A549 treated with GW870086 at 1 μM for 4 hours (cell line): ENCODE data around the gene LRRC47. TPM values are rescaled to one million over a fixed set of nuclear protein-coding genes. Genes with fewer than 3 reads are reported as not detected.

Source experiments
- total RNA-seq: library from RNA; stranded (reverse); fragments of 200-300 nt; extraction: Qiagen RNA extraction; gene quantifications from 5 replicates; pipeline ENCODE4 v1.2.3, GENCODE V29; 2022; ENCODE audit warnings: low read depth

The LRRC47 gene
- 30.5 to 34.2 TPM (median 32.5 TPM) in 5 replicates for total RNA-seq

DNA sequence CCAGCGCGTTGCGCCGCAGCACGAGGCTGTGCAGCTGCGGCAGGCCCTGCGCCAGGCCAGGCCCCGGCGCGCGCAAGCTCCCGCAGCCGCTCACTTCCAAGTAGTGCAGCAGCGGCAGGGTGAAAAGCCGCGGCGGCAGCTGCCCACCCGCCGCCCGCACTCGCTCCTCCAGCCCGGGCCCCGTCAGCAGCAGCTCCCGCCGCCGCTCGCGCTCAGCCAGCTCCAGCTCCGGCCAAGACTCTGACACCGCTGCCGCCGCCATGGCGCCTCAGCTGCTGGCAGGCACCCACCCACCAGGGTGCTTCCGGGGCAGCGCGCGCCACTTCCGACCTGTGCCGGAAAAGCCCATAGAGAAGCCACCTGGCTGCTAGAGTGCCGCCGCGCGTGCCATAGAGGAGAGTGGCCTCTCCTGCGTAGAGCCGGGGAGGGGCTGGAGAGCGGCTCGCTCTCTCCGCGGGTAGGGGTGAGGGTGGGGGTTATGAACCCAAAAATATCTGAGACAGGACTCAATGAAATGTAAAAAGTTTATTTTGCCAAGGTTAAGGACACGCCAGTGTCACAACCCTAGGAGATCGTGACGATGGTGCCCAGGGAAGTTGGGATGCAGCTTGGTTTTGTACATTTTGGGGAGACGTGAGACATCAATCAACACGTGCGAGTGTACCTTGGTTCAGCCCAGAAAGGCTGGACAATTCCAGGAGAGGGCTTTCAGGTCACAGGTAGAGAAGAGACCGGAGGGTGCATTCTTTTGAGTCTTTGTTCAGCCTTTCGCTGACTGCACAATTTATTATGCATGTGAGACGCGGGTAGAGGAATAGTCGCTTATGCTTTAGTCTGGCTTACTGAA is at the start of gene LRRC47:
Gene LRRC47 (minus strand): TSS at position 284 of the 847 bp plus-strand sequence. CDS start 22 bp downstream, at position 262.

DNA sequence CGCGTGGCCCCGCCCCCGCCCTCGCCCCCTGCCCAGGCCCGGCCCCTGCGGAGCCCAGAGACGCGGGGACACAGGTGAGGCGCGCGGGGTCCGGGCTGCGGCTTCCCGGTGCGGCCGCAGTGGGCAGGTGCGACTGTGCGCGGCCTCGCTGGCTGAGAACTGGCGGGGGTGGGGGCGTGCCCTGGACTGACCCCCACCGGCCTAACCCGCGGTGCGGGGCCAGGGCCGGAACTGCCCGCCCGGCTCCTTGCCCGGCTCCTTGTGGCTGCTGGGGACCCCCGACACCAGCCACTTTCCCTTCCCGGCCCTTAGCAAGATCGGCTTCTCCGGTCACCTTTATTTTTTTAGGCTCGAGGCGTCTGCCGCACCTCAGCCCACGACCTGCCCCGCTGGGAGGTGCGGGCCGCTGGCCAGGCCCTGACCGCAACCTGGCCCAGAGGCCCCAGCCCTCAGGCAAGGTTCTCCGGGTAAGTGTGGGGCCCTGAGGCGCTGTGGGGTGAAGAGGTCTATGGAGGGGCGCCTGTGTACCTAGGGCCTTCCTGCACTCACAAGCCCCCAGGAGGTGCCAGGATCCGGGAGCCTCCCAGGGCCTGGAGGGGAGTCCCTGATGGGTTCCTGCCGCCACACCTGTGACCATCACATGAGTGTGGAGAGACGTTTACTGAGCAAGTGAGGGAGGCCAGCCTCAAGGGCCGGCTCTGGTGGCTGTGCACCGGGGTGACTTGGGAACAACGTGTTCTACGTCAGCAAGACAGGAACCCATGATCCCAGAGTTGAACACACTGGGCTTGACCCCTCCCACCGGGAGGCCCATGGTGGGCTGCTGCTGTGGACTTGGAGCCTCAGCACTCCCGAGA is 23.4 kb downstream of the LRRC47 start, which contains the start of gene SMIM1:
Gene SMIM1 (plus strand): TSS at position 35 of the 857 bp plus-strand sequence. CDS start 2,625 bp downstream, outside the sequence.

GRCh38 chr1:3752400-3752945 is 43.8 kb downstream of the LRRC47 start, which contains the start of gene CCDC27:
Gene CCDC27, plus strand, starts transcription at chr1:3752450. Its CDS starts 32 bp downstream, at chr1:3752482.

Other genes starting within 250 kb of the LRRC47 start
- 6.1 to 10.7 TPM (median 9.3 TPM) in 5 replicates for gene MEGF6, start 185.0 kb downstream of the LRRC47 start, total RNA-seq
- gene TPRG1L, start 171.5 kb downstream of the LRRC47 start, total RNA-seq: 26.1 to 30.7 TPM (median 29.6 TPM) in 5 replicates
- 14.1 to 21.5 TPM (median 19.5 TPM) in 5 replicates for gene WRAP73, start 146.4 kb downstream of the LRRC47 start, total RNA-seq
- 0.42 to 0.87 TPM (median 0.68 TPM) in 5 replicates for gene TP73, start 144.0 kb downstream of the LRRC47 start, total RNA-seq
- gene CCDC27, start 44.0 kb downstream of the LRRC47 start, total RNA-seq: not detected in 5 replicates
- gene SMIM1, start 23.7 kb downstream of the LRRC47 start, total RNA-seq: 0.79 to 1.9 TPM (median 1.3 TPM) in 5 replicates
- gene CEP104, start 60.7 kb upstream of the LRRC47 start, total RNA-seq: 11.3 to 17.9 TPM (median 15.7 TPM) in 5 replicates
- gene DFFB, start 61.0 kb upstream of the LRRC47 start, total RNA-seq: 3.1 to 4.0 TPM (median 3.8 TPM) in 5 replicates
- gene C1orf174, start 103.8 kb upstream of the LRRC47 start, total RNA-seq: 22.3 to 26.0 TPM (median 24.6 TPM) in 5 replicates